H54 (cell line): Measurements from ENCODE around the gene SLF2.

Experiments used
- DNase-seq: peaks from one replicate; pipeline ENCODE4 v3.0.0; 2011; ENCODE audit warnings: low spot score, mixed read lengths; ENCODE audit not compliant: insufficient read length
- FAIRE-seq: peaks from 3 replicates; lab custom pipeline; 2011; peaks lifted over from hg19 to GRCh38; lab: Jason Lieb, UNC
- POLR2A ChIP-seq: IDR thresholded peaks from 2 replicates; pipeline ENCODE4 v1.6.1; 2011; ENCODE audit warnings: low read depth, mild to moderate bottlenecking, low read length

The SLF2 gene

GRCh38 chr10:100988166-100988565 is 75.4 kb downstream of the SLF2 start:
- no peak for TF ChIP-seq POLR2A
- FAIRE-seq (no peak), DNase-seq (no peak)

DNA sequence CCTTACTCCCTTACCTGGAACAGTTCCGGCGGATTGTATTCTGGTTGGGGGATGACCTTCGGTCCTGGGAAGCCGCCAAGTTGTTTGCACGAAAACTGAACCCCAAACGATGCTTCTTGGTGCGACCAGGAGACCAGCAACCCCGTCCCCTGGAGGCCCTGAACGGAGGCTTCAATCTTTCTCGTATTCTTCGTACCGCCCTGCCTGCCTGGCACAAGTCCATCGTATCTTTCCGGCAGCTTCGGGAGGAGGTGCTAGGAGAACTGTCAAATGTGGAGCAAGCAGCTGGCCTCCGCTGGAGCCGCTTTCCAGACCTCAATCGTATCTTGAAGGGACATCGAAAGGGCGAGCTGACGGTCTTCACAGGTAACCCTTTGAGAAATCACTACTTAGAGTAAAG is 76.3 kb downstream of the SLF2 start:
- no peak for TF ChIP-seq POLR2A
- DNase-seq (no peak), FAIRE-seq (no peak)

DNA sequence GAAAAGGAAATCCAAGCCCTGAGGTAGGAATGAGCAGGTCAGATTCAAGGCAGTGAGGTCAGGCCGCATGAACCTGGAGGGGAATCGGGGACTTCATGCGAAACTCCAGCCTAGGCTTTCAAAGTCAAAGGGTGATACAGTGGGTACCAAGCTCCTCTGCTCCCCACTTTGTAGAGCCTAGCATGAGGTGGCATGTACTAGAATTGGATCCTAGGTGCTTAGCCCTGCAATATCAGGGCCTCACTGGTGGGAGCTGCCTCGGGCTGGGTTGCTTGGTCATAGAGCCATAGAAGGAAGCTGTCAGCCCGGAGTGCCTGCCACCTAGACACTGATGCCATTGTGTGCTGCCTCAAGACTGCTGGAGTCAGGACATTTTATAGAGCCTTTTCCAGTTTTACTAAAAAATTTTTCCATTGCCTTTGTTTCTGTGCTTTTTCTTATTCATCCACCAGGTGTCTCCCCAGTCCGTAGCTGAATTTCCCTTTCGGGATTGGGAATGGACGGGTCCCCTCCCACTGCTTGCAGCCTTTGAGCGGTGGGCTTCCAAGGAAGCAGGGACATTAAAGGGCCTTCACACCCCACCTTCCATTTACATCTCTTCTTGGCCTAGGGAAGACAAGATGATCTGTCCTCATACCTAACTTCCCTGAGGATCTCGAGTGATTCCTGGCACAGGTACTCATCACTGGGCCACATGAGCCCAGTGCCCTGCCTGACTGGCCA is 81.4 kb downstream of the SLF2 start:
- FAIRE-seq (no peak), DNase-seq (no peak)
- no peak for TF ChIP-seq POLR2A

DNA sequence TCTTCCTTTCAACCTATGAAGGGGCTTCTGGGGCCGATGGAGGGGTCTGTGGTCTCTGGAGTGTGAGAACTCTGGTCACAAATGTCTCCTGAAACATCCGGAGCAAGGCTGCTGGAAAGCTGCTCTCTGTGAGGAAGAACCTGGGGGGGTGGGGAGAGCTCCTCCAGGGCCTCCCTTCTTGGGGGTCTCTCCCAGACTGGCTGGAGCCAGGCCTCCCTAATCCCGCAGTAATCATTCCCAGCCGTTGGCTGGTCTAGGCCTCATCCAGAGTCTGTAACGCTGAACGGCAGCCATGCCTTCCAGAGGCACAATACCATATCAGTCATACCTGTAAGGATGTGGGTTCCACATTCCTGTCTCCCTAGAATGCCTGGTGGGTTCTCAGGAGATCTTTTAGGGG is 82.4 kb downstream of the SLF2 start:
- FAIRE-seq (no peak), DNase-seq (no peak)
- no peak for TF ChIP-seq POLR2A

GRCh38 chr10:100996678-100997359 is 84.1 kb downstream of the SLF2 start:
- no peak for TF ChIP-seq POLR2A
- FAIRE-seq = no peak
- no peak for DNase-seq

DNA sequence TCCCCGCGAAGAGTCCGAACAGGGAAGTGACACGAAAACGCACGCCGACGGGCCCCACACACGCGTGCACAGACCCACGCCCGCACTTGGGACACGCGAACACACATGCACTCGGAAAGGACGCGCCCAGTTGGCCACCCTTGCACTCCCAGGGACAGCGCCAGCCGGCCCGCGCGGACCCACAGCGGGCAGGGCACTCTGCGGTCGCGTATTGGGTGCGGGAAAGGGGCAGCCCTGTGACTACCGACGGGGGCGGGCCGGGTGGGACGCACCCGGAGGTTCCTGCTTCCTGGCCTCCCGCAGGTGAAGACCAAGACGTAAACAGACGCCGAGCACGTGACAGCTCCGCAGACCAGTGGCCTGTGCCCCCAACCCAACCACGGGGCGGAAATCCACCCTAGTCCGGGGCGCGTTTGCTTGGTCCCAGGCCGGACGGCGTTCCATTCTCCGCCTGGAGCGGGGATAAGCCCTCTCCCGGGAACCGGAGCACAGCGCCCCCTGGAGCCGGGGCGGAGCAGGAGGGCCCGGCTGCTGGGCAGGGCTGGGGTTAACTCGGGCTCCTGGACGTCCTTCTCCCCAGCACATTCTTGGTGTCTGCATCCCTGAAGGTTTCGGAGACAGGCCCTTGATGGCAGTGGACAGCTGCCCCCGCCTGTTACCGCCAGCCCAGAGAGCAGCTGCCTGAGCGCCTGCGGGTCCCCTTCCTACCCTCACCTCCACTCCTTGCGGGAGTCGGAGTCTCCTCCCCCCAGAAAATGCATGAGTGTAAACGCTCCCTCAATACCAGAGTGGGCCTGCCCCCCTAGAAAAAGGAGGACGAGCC is 84.8 kb downstream of the SLF2 start:
- FAIRE-seq = no peak
- peak; percentile 4; the same call in 1 of the 2 replicates for TF ChIP-seq POLR2A
- peak; percentile 96 for DNase-seq

DNA sequence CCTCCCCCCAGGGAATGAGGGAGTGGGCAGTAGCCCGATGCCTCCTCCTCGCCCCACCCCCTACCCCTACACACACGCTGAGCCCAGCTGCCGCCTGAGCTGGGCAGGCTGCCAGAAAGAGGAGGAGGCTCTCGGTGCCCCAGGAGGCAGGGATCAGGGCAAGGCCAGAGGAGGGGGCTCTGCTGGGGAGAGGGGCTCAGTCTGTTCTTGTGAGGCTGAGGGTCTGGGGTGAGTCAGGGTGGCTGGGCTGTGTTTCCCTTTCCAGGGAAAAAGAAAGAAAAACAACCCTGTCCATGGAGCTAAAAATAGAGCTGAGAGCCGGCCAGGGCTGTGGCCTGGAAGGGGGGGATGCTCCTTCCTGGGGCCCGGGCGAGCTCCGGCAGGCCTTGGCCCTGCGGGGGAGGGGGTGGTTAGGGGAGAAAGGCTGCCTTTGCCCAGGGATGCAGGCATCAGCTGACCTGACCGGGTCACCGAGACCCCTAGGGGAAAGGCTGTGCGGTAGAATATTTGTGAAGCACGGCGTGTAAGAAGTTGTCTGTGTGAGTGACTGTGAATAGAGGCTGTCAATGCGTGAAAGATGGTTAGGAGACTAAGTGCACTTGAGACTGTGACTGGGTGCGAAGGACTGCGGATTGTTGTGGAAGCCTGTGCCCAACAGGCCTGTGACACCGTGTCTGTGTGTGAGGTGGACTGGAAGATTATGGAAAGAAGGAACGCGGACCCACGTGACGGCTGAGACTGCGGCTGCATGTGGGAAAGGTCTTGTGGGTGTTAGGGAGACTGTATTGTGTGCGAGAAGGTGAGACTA is 85.6 kb downstream of the SLF2 start:
- no peak for FAIRE-seq
- DNase-seq = peak; percentile 92
- no peak for TF ChIP-seq POLR2A

- DNase-seq (peak; percentile 79), FAIRE-seq (no peak)
- TF ChIP-seq POLR2A = peak; percentile 74
These were observed 86.4 kb downstream of the SLF2 start for GRCh38 chr10:100998991-100999741.

GRCh38 chr10:100999742-101000126 is 87.0 kb downstream of the SLF2 start, which contains the start of gene LZTS2:
TSS of gene LZTS2 (plus strand) at chr10:100999808. CDS start at chr10:101002539, 2,731 bp downstream.
- TF ChIP-seq POLR2A = no peak
- no peak for FAIRE-seq
- DNase-seq = no peak

DNA sequence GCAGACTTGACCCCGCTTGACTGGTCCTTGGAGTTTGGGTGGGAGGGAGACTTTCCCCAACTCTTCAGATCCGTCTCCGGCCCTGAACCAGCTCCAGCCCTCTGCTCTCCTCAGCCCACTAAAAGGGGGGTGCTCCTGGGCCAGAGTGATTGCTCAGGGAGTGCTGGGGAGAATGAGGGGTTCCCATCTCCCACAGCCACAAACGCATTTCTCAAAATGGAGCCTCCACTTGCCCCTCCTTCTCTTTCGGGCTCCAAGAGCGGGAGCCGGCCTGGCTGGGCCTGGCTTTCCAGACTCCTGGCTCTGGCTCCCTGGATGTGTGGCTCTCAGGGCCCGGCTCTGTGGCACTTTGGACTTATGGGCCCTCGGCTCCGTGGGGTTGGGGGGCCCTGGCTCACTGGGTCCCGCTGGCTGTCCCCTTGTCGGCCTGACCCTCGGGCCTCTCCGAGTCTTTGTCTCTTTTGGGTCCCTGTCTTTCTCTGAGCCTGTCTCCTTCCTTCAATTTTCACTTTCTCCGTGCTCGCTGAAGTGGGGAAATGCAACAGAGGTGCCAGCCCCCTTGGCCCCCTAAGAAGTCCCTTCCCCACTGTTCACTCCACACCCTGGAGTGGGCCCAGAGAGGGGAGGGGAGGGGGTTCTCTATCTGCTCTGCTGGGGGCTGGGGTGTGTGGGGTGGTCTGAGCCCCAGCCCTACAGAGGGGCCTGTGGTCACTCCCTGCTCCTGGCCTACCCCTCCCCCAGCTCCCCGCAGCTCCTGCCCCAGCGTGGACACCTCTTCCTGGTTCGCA is 87.6 kb downstream of the SLF2 start:
- peak; percentile 74 for DNase-seq
- FAIRE-seq = no peak
- no peak for TF ChIP-seq POLR2A

GRCh38 chr10:101000915-101001658 is 88.3 kb downstream of the SLF2 start:
- no peak for FAIRE-seq

More at GRCh38 chr10:101000915-101001658, 88.3 kb downstream of the SLF2 start:
- peak; percentile 96 for DNase-seq
- TF ChIP-seq POLR2A = 0 out of 2 replicates have a peak, but pooled peaks have one; percentile 13
